BLaER1 (cell line): Measurements from ENCODE around the gene GRIN1.

ENCODE experiments used
- H3K27ac ChIP-seq: shearing (Covaris generic); formaldehyde crosslinking; 2 replicates; pipeline ENCODE4 v1.8.1; 2022
- H3K27me3 ChIP-seq: shearing (Covaris generic); formaldehyde crosslinking; 2 replicates; pipeline ENCODE4 v1.8.1; 2022
- H3K36me3 ChIP-seq: shearing (Covaris generic); formaldehyde crosslinking; 2 replicates; pipeline ENCODE4 v1.8.1; 2022
- H3K4me1 ChIP-seq: shearing (Covaris generic); formaldehyde crosslinking; 2 replicates; pipeline ENCODE4 v1.8.1; 2022
- H3K4me2 ChIP-seq: shearing (Covaris generic); formaldehyde crosslinking; 2 replicates; pipeline ENCODE4 v1.8.1; 2022
- H3K4me3 ChIP-seq: shearing (Covaris generic); formaldehyde crosslinking; 2 replicates; pipeline ENCODE4 v1.8.1; 2022
- H3K9ac ChIP-seq: shearing (Covaris generic); formaldehyde crosslinking; 2 replicates; pipeline ENCODE4 v1.8.1; 2022
- H3K9me3 ChIP-seq: shearing (Covaris generic); formaldehyde crosslinking; 2 replicates; pipeline ENCODE4 v1.8.1; 2022
- H4K20me1 ChIP-seq: shearing (Covaris generic); formaldehyde crosslinking; 2 replicates; pipeline ENCODE4 v1.8.1; 2022
- Cebpa-rat ChIP-seq: shearing (Covaris generic); IDR thresholded peaks from 2 replicates; pipeline ENCODE4 v1.8.1; 2022

The GRIN1 gene

DNA sequence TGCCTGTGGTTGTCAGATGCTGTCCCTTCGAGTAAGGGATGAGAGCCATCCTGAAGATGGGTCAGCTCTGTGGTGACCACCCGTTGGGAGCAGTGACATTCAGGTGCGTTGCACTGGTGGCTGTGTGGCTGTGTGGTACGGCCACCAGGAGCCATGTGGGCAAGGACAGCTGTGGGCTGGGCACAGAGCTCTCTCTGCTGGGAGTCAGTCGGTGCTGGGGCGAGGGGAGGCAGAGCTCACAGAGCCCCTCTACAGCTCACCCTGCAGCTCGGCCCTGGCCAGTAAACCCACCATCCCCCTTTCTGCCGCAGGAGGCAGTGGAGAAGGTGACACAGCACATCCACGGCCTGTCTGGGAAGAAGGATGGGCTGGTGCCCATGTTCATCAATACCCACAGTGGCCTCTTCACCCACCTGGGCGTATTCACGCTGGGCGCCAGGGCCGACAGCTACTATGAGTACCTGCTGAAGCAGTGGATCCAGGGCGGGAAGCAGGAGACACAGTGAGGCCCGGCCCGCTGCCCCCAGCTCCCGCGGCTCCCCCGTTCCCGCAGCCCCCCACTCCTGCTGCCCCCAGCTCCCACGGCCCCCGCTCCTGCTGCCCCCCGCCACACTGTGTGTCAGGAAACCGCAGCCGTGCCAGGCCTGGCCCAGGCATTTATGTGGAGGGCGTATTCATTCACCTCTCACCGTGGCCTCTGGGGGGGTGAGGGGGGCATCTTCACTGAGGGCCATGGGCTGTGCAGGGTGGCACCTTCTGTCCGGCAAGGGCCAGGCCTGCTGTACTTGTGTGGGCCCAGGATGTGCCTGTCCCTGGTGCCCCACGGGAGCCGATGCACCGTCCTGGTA lies 32.9 kb upstream of the GRIN1 start:
- peaks cover 98% of the 10 kb centered on the region for H3K36me3 ChIP-seq

DNA sequence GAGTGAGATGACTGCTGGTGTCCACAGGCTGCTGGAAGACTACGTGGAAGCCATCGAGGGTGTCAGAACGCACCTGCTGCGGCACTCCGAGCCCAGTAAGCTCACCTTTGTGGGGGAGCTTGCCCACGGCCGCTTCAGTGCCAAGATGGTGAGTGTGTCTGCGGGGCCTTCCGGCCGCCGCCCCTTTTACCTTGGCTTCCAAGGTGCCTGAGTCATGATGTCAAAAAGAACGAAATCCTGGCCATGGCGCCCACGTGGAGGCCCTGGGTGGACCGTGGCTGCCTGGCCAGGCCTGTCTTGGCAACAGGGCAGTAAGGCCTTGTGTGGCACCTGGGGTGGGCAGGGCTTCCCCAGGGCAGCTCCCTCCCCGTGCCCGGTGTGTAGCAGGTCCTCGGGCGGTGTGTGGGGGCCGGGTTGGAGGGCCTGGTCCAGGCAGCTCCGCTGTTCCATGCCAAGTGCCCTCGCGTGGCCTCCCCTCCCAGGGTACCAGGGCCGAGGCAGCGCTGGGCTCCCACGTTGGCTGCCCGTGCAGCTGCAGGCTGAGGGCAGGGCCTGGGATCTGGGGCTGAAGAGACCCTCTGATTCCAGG lies 32.2 kb upstream of the GRIN1 start:
- Histone ChIP-seq H4K20me1 (peaks cover 67% of the 10 kb centered on the region), H3K9me3 (peaks cover 23% of the 10 kb centered on the region), H3K4me1 (no peaks in the 10 kb centered on the region), H3K27ac (no peak overlapping the region), H3K4me2 (no peak overlapping the region), H3K27me3 (no peaks in the 10 kb centered on the region), H3K4me3 (no peak overlapping the region), H3K36me3 (peaks cover 98% of the 10 kb centered on the region), H3K9ac (no peak overlapping the region)
- TF ChIP-seq Cebpa-rat: no peak

More for the DNA sequence above, 32.9 kb upstream of the GRIN1 start:
- Histone ChIP-seq H3K4me2 (no peak overlapping the region), H4K20me1 (peaks cover 60% of the 10 kb centered on the region), H3K4me3 (no peak overlapping the region), H3K27me3 (no peaks in the 10 kb centered on the region), H3K4me1 (no peaks in the 10 kb centered on the region), H3K27ac (no peak overlapping the region), H3K9ac (no peak overlapping the region), H3K9me3 (peaks cover 30% of the 10 kb centered on the region)
- TF ChIP-seq Cebpa-rat: no peak

DNA sequence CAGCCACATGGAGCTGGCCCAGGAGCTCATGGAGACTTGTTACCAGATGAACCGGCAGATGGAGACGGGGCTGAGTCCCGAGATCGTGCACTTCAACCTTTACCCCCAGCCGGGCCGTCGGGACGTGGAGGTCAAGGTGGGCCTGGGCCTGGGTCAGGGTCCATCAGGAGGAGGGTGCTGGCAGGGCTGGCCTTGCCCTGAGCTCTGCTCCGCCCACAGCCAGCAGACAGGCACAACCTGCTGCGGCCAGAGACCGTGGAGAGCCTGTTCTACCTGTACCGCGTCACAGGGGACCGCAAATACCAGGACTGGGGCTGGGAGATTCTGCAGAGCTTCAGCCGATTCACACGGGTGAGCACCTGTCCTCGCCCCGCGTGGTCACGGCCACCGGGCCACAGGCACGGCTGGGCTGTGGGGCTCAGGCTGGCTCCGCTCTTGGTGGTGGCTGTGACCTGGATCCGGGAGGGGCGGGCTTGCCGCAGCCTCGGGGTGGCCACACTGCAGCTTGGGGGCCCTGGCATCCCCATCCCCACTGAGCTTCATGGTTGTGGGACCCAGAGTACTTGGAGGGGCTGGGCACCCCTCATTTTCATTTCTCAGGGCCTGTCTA lies 31.5 kb upstream of the GRIN1 start:
- Histone ChIP-seq H3K4me2 (no peak overlapping the region), H3K36me3 (peaks cover 98% of the 10 kb centered on the region), H3K27ac (no peak overlapping the region), H3K9me3 (peaks cover 16% of the 10 kb centered on the region), H3K4me3 (no peak overlapping the region), H3K9ac (no peak overlapping the region), H3K27me3 (no peaks in the 10 kb centered on the region), H3K4me1 (peaks cover 2% of the 10 kb centered on the region; the same call in 1 of the 2 replicates), H4K20me1 (peaks cover 73% of the 10 kb centered on the region)
- no peak for TF ChIP-seq Cebpa-rat

DNA sequence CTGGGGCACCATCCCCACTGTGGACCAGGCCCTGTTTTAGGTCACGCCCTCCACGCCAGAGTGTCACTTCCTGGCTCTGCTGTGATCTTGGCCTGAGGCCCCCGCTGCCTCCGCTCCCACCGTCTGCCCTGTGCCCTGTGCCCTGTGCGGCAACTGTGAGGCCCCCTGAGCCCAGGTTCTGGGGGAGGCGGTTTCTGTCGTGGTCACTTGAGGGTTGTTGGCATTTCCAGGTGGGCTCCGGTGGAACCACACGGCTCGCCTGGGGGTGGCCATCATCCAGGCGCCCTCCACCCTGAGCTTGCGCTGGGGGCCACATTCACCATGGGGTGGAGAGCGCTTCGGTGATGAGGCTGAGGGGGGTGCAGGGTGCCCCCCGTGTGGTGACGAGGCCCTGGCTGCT lies 31.0 kb upstream of the GRIN1 start:
- H3K4me1 ChIP-seq: peaks cover 8% of the 10 kb centered on the region
- no peak overlapping the region for H3K9ac ChIP-seq
- TF ChIP-seq Cebpa-rat: no peak
- no peak overlapping the region for H3K4me2 ChIP-seq
- peaks cover 10% of the 10 kb centered on the region for H3K9me3 ChIP-seq
- H4K20me1 ChIP-seq: peaks cover 79% of the 10 kb centered on the region
- no peak overlapping the region for H3K27ac ChIP-seq
- H3K4me3 ChIP-seq: no peak overlapping the region
- H3K36me3 ChIP-seq: peaks cover 98% of the 10 kb centered on the region
- no peaks in the 10 kb centered on the region for H3K27me3 ChIP-seq

DNA sequence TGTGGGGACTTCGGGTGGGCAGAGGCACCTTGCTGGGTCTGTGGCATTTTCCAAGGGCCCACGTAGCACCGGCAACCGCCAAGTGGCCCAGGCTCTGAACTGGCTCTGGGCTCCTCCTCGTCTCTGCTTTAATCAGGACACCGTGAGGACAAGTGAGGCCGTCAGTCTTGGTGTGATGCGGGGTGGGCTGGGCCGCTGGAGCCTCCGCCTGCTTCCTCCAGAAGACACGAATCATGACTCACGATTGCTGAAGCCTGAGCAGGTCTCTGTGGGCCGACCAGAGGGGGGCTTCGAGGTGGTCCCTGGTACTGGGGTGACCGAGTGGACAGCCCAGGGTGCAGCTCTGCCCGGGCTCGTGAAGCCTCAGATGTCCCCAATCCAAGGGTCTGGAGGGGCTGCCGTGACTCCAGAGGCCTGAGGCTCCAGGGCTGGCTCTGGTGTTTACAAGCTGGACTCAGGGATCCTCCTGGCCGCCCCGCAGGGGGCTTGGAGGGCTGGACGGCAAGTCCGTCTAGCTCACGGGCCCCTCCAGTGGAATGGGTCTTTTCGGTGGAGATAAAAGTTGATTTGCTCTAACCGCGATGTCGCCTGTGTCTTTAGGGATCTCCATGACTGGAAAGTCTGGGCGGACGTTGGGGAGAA lies 30.2 kb upstream of the GRIN1 start:
- Histone ChIP-seq H4K20me1 (peaks cover 85% of the 10 kb centered on the region), H3K27ac (no peak overlapping the region), H3K9me3 (peaks cover 3% of the 10 kb centered on the region), H3K36me3 (peaks cover 96% of the 10 kb centered on the region), H3K4me2 (no peak overlapping the region), H3K4me3 (no peak overlapping the region), H3K9ac (no peak overlapping the region), H3K4me1 (peaks cover 14% of the 10 kb centered on the region), H3K27me3 (no peaks in the 10 kb centered on the region)
- TF ChIP-seq Cebpa-rat: no peak

DNA sequence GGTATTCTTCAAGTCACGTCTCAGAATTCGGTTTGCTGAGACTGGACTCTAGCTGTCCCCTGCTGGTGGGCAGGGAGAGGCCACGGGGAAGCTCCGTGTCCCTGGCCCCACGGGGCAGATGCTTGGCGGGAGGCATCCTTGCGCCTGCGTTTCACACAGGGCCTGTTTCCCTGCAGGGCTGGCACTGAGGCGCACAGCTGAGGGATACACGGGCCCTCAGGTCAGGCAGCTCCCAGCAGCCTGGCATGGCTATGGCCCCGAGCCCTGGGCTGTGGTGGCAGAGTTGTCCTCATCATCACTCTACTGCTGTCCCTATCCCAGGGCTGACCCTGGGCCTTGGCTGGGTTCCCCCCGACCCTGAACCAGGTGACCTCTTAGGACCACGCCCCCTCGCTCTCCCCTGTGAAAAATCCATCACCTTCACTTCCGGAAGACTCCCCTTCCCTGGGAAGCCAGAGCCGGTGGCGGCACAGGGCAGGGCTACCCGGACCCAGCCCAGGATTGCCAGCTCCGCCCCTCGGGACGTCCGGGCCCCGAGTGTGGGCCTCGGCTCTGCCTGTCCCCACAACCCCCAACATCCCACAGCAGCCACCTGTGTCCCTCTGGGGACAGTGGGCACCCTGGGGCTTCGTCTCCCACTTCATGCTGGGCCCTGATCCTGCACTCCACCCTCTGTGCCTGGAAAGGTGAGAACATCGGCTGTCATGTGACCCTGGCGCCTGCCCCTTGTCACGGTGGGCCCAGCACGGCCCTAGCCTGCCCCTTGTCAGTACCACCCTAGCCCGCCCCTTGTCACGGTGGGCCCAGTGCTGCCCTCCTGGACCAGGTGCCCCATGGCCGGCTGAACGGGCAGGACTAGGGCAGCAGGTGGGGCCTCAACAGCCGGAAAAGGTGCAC lies 29.5 kb upstream of the GRIN1 start:
- Histone ChIP-seq H3K9ac (no peak overlapping the region), H3K27ac (no peak overlapping the region), H3K27me3 (no peaks in the 10 kb centered on the region), H3K4me1 (peaks cover 14% of the 10 kb centered on the region), H3K9me3 (no peaks in the 10 kb centered on the region), H3K4me3 (no peak overlapping the region), H3K4me2 (no peak overlapping the region), H3K36me3 (peaks cover 88% of the 10 kb centered on the region), H4K20me1 (peaks cover 85% of the 10 kb centered on the region)
- TF ChIP-seq Cebpa-rat: no peak

DNA sequence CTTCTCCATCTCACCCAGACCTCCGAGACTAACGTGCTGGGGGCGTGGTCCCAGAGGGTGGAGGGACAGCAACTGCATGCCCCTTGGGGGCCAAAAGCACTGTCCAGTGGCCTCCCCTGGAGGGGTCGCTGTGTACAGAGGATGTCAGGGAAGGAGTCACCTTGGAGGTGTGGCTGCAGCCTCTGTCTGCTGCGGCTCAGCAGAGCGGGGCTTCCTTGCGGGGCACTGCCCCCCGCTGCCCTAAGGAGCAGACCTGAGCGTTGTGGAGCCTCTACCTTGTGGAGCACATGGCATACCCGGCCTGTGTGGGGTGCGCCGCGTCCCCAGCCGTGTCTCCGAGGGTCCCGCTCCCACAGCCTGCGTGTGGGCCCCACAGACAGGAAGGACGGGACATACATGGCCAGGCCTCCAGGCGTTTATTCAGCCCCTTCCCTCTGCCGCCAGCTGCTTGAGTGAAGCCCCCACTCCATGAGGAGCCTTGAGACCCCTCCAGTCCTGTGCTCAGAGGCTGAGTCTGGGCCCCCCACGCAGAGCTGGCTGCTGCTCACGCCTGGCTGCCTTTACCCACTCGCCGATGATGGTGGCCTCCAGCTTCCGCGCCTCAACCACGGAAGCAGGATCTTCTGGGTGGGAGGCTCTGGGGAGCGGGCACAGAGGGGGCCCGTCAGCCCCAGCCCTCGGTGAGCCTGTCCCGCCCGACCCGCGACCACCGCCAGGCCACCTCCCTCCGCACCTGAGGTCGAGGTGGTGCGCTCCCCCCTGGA lies 28.6 kb upstream of the GRIN1 start:
- Histone ChIP-seq H3K4me1 (peaks cover 20% of the 10 kb centered on the region), H3K36me3 (peaks cover 80% of the 10 kb centered on the region), H4K20me1 (peaks cover 78% of the 10 kb centered on the region), H3K27me3 (no peaks in the 10 kb centered on the region), H3K27ac (no peak overlapping the region), H3K4me2 (no peak overlapping the region), H3K9ac (no peak overlapping the region), H3K9me3 (no peaks in the 10 kb centered on the region), H3K4me3 (no peak overlapping the region)
- TF ChIP-seq Cebpa-rat: no peak

DNA sequence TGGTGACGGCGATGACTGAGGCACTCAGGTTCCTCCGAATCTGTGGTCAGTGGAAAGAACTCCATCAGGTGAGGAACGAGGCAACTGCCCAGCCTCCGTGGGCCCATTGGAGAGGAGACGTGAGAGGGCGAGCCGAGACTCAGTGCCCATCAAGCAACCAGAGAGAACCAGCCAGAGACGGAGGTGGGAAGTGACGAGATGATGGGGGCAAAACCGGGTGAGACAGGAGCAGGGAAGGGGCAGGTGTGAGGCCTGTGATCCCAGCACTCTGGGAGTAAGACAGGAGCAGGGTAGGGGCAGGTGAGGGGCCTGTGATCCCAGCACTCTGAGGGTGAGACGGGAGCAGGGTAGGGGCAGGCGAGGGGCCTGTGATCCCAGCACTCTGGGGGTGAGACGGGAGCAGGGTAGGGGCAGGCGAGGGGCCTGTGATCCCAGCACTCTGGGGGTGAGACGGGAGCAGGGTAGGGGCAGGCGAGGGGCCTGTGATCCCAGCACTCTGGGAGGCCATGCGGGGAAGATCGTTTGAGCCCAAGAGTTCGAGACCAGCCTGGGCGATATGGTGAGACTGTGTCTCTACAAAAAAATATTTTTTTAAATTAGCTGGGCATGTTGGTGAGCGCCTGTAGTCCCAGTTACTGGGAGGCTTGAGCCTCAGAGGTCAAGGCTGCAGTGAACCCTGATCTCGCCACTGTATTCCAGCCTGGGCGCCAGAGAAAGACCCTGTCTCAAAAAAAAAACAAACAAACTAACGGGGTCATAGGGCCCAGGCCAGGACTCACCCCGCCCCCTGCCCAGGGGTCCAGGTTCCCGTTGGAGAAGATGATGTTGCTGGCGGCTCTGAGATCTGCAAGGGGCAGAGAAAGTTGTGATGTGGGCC lies 27.8 kb upstream of the GRIN1 start:
- Histone ChIP-seq H3K9ac (no peak overlapping the region), H3K4me1 (peaks cover 29% of the 10 kb centered on the region), H3K27ac (no peak overlapping the region), H3K27me3 (no peaks in the 10 kb centered on the region), H3K9me3 (no peaks in the 10 kb centered on the region), H3K4me3 (no peak overlapping the region), H3K4me2 (no peak overlapping the region), H4K20me1 (peaks cover 72% of the 10 kb centered on the region), H3K36me3 (peaks cover 72% of the 10 kb centered on the region)
- no peak for TF ChIP-seq Cebpa-rat
